Stimulated activated effector memory CD8-positive, alpha-beta T cell treated with anti-CD3 and anti-CD28 coated beads, Interleukin-12 subunit alpha, Interleukin-12 subunit beta, amount 100 ng/mL, for 72 hours (primary cell): ENCODE data around the gene GRAMD1C.
"Not testable (repeated sequence)": the region's sequence is repeated elsewhere in the genome, so short reads cannot be mapped to it uniquely, and the experiment has no call there.

Experiments used
- ATAC-seq: fragments of 150-1000 bp; cut with Tn5 transposase; 2 replicates; pipeline ENCODE4 v1.10.0; 2021
- DNase-seq, 2 donors: peaks; one replicate each; pipeline ENCODE4 v3.0.0; 2021 to 2022; ENCODE audit warnings: low spot score in 2 of 2
- H3K27ac Mint-ChIP-seq: one replicate; pipeline ENCODE4 v1.8.0; 2022; ENCODE audit warnings: mild to moderate bottlenecking, mixed read lengths
- H3K36me3 Mint-ChIP-seq: one replicate; pipeline ENCODE4 v1.8.0; 2022; ENCODE audit warnings: mild to moderate bottlenecking, mixed read lengths
- H3K4me1 Mint-ChIP-seq: one replicate; pipeline ENCODE4 v1.8.0; 2022; ENCODE audit warnings: mixed read lengths
- H3K4me3 Mint-ChIP-seq: one replicate; pipeline ENCODE4 v1.8.0; 2022; ENCODE audit warnings: mild to moderate bottlenecking, mixed read lengths
- H3K9me3 Mint-ChIP-seq: one replicate; pipeline ENCODE4 v1.8.0; 2022; ENCODE audit warnings: mixed read lengths

Gene GRAMD1C

DNA sequence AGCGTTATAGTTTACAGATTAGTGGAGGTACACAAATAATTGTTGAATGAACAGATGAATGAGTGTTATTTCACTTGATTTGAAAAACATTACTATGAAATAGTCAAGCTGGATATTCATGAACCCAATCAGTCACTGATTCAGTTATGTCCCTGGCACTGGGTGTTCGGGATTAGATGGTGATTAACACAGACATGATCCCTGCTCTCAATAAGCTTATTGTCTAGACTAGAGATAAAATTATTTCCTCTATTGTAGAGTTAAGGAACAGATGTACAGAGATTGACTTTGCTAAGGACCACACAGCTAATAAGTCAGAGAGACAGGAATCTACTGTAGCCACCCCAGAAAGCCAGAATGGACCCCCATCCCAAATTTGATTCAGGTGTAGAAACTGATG, 963 bp downstream of the GRAMD1C start:
- ATAC-seq (no peak), DNase-seq (no peak)
- Mint-ChIP-seq H3K4me3 (peak overlapping the region; percentile 63), H3K36me3 (no peaks in the 10 kb centered on the region), H3K4me1 (no peaks in the 10 kb centered on the region), H3K27ac (no peak overlapping the region), H3K9me3 (no peaks in the 10 kb centered on the region)

DNA sequence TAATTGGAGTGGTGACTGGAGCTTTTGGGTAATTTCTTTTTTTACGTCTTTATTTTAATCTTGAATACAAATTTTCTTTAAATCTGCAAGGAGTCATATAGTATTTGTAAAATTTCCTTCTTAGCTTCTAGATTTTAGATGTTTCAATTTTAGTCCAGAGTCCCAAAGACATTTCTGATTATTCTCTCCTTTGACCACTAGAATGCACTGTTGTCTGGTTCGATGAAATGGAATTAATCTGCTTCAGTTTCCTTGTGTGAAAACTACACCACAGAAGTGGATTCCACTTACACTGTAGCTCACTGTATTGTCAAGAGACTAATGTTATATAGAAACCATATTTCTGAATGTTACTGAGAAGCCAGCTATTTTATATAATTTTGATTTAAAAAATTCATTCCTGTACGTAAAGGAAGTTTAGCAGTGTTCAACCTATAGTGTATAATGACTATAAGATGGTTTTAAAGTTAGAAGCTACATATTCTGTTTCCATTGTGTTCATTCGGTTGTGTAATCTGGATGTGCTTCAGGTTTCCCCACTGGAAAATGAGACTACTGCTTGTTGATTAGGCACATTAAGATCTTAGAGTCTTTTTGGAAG, 6.1 kb downstream of the GRAMD1C start:
- H3K27ac Mint-ChIP-seq, result no peak overlapping the region
- no peaks in the 10 kb centered on the region for H3K9me3 Mint-ChIP-seq
- ATAC-seq, result no peak
- DNase-seq, result no peak
- no peaks in the 10 kb centered on the region for H3K36me3 Mint-ChIP-seq
- no peaks in the 10 kb centered on the region for H3K4me1 Mint-ChIP-seq
- no peak overlapping the region for H3K4me3 Mint-ChIP-seq

DNA sequence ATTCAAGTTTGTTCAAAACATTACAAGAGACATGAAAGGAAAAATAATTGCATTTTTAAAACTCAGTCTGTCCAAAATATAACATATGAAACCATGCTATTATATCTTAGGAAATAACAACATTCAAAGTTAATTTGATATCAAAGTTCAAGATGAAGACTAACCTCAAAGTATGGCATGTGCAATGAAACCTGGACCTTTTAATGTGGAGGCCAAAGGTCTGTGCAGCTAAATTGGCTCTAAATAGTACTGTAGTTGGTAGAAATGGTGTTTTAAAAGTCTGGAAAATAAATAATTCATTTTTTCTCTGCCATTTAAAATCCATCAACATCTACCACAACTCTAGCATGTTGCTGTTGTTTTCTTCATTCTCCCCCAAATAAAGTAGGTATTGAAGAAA, 8.7 kb downstream of the GRAMD1C start:
- Mint-ChIP-seq H3K36me3 (no peaks in the 10 kb centered on the region), H3K27ac (no peak overlapping the region), H3K4me1 (no peaks in the 10 kb centered on the region), H3K4me3 (no peak overlapping the region), H3K9me3 (no peaks in the 10 kb centered on the region)
- ATAC-seq (no peak), DNase-seq (no peak)

DNA sequence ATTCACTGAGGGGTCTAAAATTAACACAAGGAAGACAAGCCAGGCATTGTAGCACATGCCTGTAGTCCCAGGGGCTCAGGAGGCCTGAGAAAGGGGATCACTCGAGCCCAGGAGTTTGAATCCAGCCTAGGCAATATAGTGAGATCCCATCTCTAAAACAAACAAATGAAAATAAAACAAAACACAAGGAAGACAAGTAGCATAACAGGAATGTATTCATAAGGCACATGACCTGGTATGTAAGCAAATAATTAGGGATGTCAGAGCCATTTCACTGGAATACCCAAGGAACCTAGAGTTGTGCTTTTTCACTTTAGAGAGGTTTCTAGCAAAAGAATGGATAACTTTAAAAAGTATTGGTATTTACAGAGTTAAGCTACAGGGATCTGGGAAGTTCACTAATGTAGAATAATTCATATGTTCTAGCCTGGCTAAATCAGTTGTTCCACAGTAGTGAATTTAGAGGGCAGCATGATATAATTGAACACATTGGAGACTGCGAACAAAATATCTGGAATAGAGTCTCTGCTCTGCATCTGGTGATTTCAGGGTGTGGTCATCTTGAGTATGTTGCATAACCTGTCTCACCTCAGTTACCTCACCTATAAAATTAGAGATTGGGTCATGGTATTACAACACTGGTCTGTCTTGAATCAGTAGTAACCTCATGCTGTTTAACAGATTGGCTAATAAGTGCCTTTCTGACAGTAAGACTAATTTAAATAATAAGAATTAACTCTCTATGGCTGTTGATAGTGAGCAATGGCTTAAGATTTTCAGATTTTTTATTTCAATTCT, 9.3 kb downstream of the GRAMD1C start:
- H3K36me3 Mint-ChIP-seq, result no peaks in the 10 kb centered on the region
- ATAC-seq (no peak), DNase-seq (no peak)
- H3K9me3 Mint-ChIP-seq, result no peaks in the 10 kb centered on the region
- no peaks in the 10 kb centered on the region for H3K4me1 Mint-ChIP-seq
- H3K27ac Mint-ChIP-seq, result no peak overlapping the region
- no peak overlapping the region for H3K4me3 Mint-ChIP-seq

DNA sequence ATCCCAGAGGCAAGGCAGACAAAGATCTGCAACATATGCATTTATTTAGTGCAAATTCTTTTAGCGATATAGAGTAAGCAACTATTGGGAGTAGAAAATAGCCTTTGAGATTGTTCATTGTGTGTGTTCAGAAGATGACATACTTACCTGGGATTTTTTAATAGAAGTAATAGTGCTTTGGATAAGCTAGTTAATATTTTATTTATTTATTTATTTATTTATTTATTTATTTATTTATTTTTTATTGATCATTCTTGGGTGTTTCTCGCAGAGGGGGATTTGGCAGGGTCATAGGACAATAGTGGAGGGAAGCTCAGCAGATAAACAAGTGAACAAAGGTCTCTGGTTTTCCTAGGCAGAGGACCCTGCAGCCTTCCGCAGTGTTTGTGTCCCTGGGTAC, 10.5 kb downstream of the GRAMD1C start:
- H3K4me3 Mint-ChIP-seq, H3K4me1 Mint-ChIP-seq, DNase-seq, H3K27ac Mint-ChIP-seq, H3K9me3 Mint-ChIP-seq, ATAC-seq, H3K36me3 Mint-ChIP-seq: not testable (repeated sequence)

DNA sequence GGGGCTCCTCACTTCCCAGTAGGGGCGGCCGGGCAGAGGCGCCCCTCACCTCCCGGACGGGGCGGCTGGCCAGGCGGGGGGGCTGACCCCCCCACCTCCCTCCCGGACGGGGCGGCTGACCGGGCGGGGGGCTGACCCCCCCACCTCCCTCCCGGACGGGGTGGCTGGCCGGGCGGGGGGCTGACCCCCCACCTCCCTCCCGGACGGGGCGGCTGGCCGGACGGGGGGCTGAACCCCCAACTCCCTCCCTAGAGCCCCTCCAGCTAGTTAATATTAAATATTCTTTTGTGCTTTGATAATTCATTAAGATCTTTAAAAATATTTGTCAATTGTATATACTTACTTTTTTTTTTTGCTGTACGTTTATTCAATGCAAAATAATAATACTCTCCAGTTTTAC, 11.3 kb downstream of the GRAMD1C start:
- not testable (repeated sequence) for H3K36me3 Mint-ChIP-seq, H3K4me3 Mint-ChIP-seq, H3K4me1 Mint-ChIP-seq, DNase-seq, H3K9me3 Mint-ChIP-seq, H3K27ac Mint-ChIP-seq, ATAC-seq

DNA sequence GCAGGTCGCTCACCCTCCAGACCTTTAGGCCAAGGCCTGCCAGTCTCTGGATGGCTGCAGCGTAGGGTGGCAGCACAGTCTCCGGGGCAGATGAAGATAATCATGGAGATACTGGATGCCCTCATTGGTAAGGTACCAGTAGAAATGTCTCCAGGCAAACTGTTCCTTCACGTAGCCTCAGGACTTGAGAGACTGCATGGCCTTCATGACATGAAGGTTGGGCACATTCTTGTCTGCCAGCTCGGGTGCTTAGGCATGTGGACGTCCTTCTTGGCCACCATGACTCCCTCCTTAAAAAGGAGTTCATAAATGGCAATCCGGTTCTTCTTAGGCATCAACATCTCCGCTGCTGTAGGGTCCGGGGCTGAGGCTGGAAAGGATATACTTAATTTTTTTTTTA, 11.8 kb downstream of the GRAMD1C start:
- H3K4me3 Mint-ChIP-seq, ATAC-seq, H3K27ac Mint-ChIP-seq, H3K9me3 Mint-ChIP-seq, H3K36me3 Mint-ChIP-seq, H3K4me1 Mint-ChIP-seq, DNase-seq: not testable (repeated sequence)

DNA sequence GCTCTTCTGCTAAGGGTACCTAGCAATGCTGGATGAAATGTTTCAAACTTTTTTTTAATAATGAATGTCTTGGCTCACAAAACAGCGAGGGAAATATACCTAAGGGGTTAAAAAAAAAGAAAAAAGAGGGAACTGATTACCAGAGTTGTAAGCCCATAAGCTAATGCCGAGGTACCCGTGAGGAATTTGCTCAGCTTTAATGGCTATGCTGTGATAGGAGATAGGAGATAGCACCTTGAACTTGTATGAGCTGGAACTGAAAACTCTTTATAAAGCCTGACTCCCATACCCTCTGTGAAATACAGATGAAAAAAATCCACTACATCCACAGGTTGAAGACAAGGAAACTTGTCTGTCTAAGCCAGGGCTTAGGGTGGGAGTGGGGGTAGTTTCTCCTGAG, 13.9 kb downstream of the GRAMD1C start:
- H3K9me3 Mint-ChIP-seq, result no peaks in the 10 kb centered on the region
- no peak for DNase-seq
- no peak for ATAC-seq
- H3K4me3 Mint-ChIP-seq, result no peak overlapping the region
- H3K4me1 Mint-ChIP-seq, result no peaks in the 10 kb centered on the region
- no peak overlapping the region for H3K27ac Mint-ChIP-seq
- H3K36me3 Mint-ChIP-seq, result no peaks in the 10 kb centered on the region

DNA sequence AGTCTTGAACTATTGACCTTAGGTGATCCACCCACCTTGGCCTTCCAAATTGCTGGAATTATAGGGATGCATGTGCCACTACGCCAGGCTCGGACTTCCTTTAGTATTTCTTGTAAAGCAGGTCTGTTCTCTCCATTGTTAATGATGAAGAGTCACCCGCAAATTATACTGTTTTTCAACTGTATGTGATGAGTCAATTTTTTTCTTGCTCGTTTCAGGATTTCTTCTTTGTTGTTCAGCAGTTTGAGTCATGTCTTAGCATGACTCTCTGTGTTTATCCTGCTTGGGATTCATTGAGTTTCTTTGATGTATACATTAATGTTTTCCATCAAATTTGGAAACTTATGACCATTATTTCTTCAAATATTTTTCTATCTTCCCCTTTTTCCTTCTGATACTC, 28.9 kb downstream of the GRAMD1C start:
- H3K27ac Mint-ChIP-seq, result no peak overlapping the region
- no peaks in the 10 kb centered on the region for H3K36me3 Mint-ChIP-seq
- H3K9me3 Mint-ChIP-seq, result no peaks in the 10 kb centered on the region
- no peaks in the 10 kb centered on the region for H3K4me1 Mint-ChIP-seq
- no peak for ATAC-seq
- no peak for DNase-seq
- no peak overlapping the region for H3K4me3 Mint-ChIP-seq

DNA sequence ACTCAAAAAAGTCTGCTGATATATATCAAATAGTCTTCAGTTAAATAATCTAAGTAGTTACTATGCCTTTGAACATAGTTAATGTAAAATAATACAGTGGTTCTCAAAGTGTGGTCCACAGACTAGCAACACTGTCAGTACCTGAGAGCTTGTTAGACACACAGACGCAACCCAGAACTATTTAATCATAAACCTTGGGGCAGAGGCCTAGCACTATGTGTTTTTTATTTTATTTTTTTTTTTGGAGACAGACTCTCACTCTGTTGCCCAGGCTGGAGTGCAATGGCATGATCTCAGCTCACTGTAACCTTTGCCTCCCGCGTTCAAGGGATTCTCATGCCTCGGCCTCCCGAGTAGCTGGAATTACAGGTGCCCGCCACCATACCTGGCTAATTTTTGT, 34.7 kb downstream of the GRAMD1C start:
- no peak for ATAC-seq
- H3K4me3 Mint-ChIP-seq, result no peak overlapping the region
- H3K9me3 Mint-ChIP-seq, result no peaks in the 10 kb centered on the region
- no peak overlapping the region for H3K27ac Mint-ChIP-seq
- no peaks in the 10 kb centered on the region for H3K4me1 Mint-ChIP-seq
- no peaks in the 10 kb centered on the region for H3K36me3 Mint-ChIP-seq
- DNase-seq, result no peak

DNA sequence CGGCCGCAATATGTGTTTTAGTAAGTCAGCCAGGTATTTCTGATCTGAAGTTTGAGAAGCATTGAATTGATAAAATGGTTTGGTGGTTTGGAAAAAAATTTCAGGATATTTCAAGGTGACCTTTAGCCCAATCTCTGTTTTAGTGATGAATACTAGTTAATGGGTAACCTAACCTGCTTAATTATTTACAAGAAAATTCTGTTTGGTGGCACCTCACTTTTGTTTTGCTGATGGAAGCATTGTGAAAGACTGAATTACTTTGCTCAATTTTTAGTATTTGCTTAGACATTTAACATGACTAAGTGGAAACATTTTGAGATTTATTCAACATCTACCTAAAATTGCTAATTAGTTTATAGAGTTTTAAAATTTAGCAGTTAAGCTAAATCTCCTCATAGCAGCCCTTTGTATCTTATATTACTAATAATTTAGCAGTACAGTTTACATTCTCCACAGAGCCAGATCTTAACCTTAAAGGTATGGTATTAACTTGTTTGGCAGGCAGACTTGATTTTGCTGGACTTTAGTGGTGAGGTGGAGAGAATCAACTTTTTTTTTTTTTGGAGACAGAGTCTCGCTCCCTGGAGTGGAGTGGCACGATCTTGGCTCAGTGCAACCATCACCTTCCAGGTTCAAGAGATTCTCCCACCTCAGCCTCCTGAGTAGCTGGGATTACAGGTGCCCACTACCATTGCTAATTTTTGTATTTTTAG, 35.4 kb downstream of the GRAMD1C start:
- ATAC-seq, result no peak
- no peak overlapping the region for H3K4me3 Mint-ChIP-seq
- no peaks in the 10 kb centered on the region for H3K4me1 Mint-ChIP-seq
- no peak for DNase-seq
- no peak overlapping the region for H3K27ac Mint-ChIP-seq
- H3K36me3 Mint-ChIP-seq, result no peaks in the 10 kb centered on the region
- no peaks in the 10 kb centered on the region for H3K9me3 Mint-ChIP-seq

DNA sequence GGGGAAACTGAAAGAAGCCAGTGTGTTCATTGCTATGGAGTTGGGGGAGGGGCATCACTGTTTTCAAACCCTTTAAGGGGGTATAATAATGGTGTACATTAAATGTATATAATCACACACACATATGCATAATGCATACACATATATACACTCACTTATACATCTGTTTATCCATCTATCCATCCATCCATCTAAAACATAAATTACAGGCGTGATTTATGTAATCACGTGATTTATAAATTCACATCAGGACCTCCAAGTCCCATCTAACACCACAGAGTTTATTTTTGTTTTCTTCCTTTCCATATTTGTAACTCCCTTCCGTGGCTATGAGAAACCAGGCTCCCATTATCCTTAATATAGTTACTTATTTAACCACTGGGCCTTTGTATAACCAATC, 39.8 kb downstream of the GRAMD1C start:
- Mint-ChIP-seq H3K9me3 (no peaks in the 10 kb centered on the region), H3K36me3 (no peaks in the 10 kb centered on the region), H3K27ac (no peak overlapping the region), H3K4me1 (no peaks in the 10 kb centered on the region), H3K4me3 (no peak overlapping the region)
- DNase-seq, result no peak
- ATAC-seq, result no peak

DNA sequence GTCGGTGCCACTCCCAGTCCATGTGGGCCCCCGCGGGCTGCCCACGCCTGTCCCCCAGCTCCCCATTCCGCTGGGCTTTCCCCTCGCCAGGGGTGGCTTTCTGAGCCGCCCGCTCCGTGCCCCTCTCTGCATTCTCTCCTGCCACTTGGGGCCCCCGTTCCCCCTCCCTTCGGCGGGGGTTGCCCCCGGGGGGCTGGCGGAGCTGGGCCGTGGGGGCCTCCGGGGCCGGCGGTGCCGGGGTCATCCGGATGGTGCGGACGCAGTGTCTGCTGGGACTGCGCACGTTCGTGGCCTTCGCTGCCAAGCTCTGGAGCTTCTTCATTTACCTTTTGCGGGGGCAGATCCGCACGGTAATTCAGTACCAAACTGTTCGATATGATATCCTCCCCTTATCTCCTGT, 46.5 kb downstream of the GRAMD1C start:
- DNase-seq (no peak), ATAC-seq (no peak)
- no peak overlapping the region for H3K4me3 Mint-ChIP-seq
- no peaks in the 10 kb centered on the region for H3K9me3 Mint-ChIP-seq
- no peak overlapping the region for H3K27ac Mint-ChIP-seq
- no peaks in the 10 kb centered on the region for H3K36me3 Mint-ChIP-seq
- H3K4me1 Mint-ChIP-seq, result no peaks in the 10 kb centered on the region

DNA sequence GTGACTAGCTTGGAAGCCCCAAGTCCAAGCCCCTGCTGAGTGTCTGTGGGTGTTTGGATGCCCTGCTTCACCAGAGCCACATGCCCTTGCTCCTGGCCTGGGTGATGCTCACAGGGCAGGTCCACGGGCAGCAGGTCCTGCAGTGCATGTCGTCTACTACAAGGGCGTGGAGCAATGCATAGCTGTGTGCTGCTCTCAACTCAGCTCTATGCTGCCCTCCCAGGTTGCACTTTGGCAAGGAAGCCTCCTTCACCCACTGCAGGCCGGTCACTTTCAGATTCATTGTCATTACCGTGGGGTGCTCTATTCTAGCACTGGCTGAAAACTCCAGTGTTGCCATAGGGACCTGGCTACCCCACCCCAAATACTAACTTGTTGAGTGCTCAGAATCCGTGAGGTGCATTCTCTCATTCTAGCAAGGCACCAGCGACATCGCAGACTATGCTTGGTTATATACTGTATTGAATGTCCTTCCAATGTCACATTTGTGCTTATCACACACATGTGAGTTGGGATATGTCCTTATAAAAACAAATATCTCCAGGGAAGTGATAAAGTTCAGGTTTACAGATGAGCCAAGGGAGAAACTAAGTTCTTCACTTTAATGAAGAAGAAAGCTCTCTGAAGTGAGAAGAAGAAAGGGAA, 51.8 kb downstream of the GRAMD1C start:
- ATAC-seq (peak; percentile 55), DNase-seq (no peak)
- no peaks in the 10 kb centered on the region for H3K4me1 Mint-ChIP-seq
- H3K27ac Mint-ChIP-seq, result no peak overlapping the region
- H3K4me3 Mint-ChIP-seq, result no peak overlapping the region
- H3K36me3 Mint-ChIP-seq, result no peaks in the 10 kb centered on the region
- no peaks in the 10 kb centered on the region for H3K9me3 Mint-ChIP-seq

DNA sequence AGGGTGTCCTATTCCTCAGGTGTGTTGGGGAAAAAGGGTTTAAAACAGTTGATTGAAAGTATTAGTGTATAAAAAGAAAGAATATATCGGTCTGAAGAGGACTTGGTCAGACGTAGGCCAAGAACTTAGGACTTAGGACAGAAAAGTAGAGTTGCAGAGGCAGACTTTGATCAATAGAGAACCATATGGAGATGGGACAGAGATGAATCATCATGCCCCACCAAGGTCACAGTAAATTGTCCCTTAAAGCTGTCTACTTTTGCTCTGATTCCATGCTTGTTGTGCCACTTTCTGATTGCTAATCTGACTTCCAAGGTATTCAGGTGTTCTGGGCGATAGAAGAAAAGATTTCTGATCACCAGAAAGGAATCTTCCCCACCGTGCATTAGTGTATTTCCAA, 56.3 kb downstream of the GRAMD1C start:
- no peak overlapping the region for H3K27ac Mint-ChIP-seq
- no peak for DNase-seq
- H3K4me3 Mint-ChIP-seq, result no peak overlapping the region
- H3K4me1 Mint-ChIP-seq, result no peaks in the 10 kb centered on the region
- H3K9me3 Mint-ChIP-seq, result no peaks in the 10 kb centered on the region
- ATAC-seq, result no peak
- H3K36me3 Mint-ChIP-seq, result no peaks in the 10 kb centered on the region

DNA sequence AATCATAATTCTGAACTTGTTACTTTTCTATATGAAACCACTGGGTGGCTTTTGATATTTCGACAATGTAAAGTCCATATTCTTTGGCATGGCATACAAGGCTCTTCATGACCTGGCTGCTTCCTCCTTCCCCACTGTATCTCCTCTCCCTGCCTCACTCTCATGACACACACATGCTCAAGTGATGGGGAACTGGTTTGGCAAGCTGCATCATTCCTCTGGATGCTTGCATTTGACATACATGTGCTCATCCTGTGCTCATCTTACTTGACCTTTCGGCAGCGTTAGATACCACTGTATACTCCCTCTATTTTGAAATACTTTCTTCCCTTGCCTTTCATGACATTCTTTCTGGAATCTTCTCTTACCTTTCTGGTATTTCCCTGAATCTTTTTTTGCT, 57.4 kb downstream of the GRAMD1C start:
- H3K9me3 Mint-ChIP-seq, result no peaks in the 10 kb centered on the region
- ATAC-seq, result no peak
- no peak overlapping the region for H3K27ac Mint-ChIP-seq
- H3K36me3 Mint-ChIP-seq, result no peaks in the 10 kb centered on the region
- H3K4me3 Mint-ChIP-seq, result no peak overlapping the region
- DNase-seq, result no peak
- H3K4me1 Mint-ChIP-seq, result no peaks in the 10 kb centered on the region
